ENCODE results near the gene HDAC9. TPM values are rescaled to one million over a fixed set of nuclear protein-coding genes. Genes with fewer than 3 reads are reported as not detected.
A peak's percentile ranks its signal among the peaks of the same experiment; 100 is the strongest.

Gene HDAC9
- total and polyA plus RNA-seq, 7 experiments from 2014 or later: 0.08 to 32.1 (median 0.30) TPM

DNA sequence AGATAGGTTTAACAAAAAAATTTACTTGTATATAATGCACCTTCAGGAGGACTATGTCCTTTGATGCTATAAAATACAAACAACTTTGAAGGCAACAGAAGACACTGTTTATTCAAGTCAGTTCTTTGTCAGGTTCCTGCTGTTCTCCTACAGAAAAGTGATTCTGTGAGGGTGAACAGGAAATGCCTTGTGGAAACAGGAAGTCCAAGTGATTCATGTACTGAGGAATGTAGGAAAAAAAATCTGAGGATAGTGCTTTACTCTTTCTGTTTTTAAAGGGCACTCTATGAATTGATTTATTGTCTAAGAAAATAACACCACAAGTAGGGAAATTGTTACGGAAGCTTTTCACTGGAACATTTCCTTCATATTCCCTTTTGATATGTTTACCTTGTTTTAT is 171.9 kb downstream of the HDAC9 start:
- Histone ChIP-seq H3K27ac (ENCODE audit: low read depth, low read length) (no peak overlapping the region), H3K4me3 (ENCODE audit: low read length) (no peak overlapping the region), H3K36me3 (ENCODE audit: control insufficient read depth in 2 of 3, insufficient read depth in 3 of 3, low read length in 3 of 3) (no peaks in the 10 kb centered on the region), H3K4me1 (ENCODE audit: control insufficient read depth in 2 of 2, insufficient read depth in 2 of 2, low read length in 2 of 2) (no peaks in the 10 kb centered on the region), H3K27me3 (ENCODE audit: control insufficient read depth in 2 of 2, insufficient read depth in 2 of 2, low read length in 2 of 2) (no peaks in the 10 kb centered on the region), H3K9me3 (ENCODE audit: control insufficient read depth in 2 of 3, low read length in 3 of 3) (no peaks in the 10 kb centered on the region)
- Mint-ChIP-seq H3K4me1 (peaks cover 0 to 5% (median 0%) of the 10 kb centered on the region in 7 donors), H3K36me3 (no peaks in the 10 kb centered on the region), H3K9me3 (peaks cover 0 to 5% (median 0%) of the 10 kb centered on the region in 11 donors), H3K27me3 (no peaks in the 10 kb centered on the region), H3K4me3 (no peak overlapping the region), H3K27ac (no peak overlapping the region)
- POLR2A ChIA-PET: interaction anchor here (0.6 kb wide), 1 partner anchor 25 kb away, joined by 3 read pairs; no protein-coding TSS in a partner anchor
- no peak for DNase-seq
- CTCF ChIA-PET: no interaction called here
- intact Hi-C loops (cut with micrococcal nuclease): loop anchor here in 1 of 2 donors (10.0 kb wide), 1 partner anchor 997 kb away; no protein-coding TSS in a partner anchor
- no peak for ATAC-seq

DNA sequence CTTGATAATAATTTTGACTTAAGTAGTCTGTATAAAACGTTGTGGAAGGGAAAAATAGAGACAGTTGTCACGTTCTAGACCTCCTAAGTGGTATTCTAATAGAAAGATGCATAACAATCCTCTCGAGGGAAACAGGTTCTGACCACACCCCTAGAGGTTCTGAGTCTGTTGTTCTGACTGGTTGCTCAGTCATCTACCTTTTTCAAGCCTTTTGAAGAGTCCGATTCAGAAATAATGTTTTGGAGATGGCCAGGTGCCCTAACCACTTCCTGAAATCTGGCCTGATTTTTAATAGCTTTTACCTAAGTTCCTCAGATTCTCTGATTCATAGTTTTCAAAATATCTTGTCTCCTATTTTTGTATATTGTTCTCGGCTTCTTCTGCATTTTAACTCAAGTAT is 175.6 kb downstream of the HDAC9 start:
- H3K4me1 ChIP-seq (ENCODE audit: control insufficient read depth in 2 of 2, insufficient read depth in 2 of 2, low read length in 2 of 2): no peaks in the 10 kb centered on the region
- Mint-ChIP-seq H3K36me3 (no peaks in the 10 kb centered on the region), H3K27me3 (no peaks in the 10 kb centered on the region), H3K9me3 (peaks cover 0 to 9% (median 0%) of the 10 kb centered on the region in 11 donors), H3K4me1 (peaks cover 0 to 1% (median 0%) of the 10 kb centered on the region in 7 donors), H3K27ac (no peak overlapping the region), H3K4me3 (no peak overlapping the region)
- no peak overlapping the region for H3K27ac ChIP-seq (ENCODE audit: low read depth, low read length)
- ChIA-PET CTCF (no interaction called here), POLR2A (no interaction called here)
- ATAC-seq (no peak), DNase-seq (no peak)
- no peaks in the 10 kb centered on the region for H3K9me3 ChIP-seq (ENCODE audit: control insufficient read depth in 2 of 3, low read length in 3 of 3)
- no peaks in the 10 kb centered on the region for H3K36me3 ChIP-seq (ENCODE audit: control insufficient read depth in 2 of 3, insufficient read depth in 3 of 3, low read length in 3 of 3)
- no peak overlapping the region for H3K4me3 ChIP-seq (ENCODE audit: low read length)
- intact Hi-C loops (cut with micrococcal nuclease): no loop called here
- H3K27me3 ChIP-seq (ENCODE audit: control insufficient read depth in 2 of 2, insufficient read depth in 2 of 2, low read length in 2 of 2): no peaks in the 10 kb centered on the region

- no peak overlapping the region for H3K4me3 ChIP-seq (ENCODE audit: low read length)
- no peaks in the 10 kb centered on the region for H3K36me3 Mint-ChIP-seq
- H3K9me3 ChIP-seq (ENCODE audit: control insufficient read depth in 2 of 3, low read length in 3 of 3): no peaks in the 10 kb centered on the region
- H3K4me1 Mint-ChIP-seq: no peaks in the 10 kb centered on the region
- intact Hi-C loops (cut with micrococcal nuclease): no loop called here
- no peak overlapping the region for H3K4me3 Mint-ChIP-seq
- ATAC-seq (no peak), DNase-seq (no peak)
- CTCF ChIA-PET: no interaction called here
- H3K27ac ChIP-seq (ENCODE audit: low read depth, low read length): no peak overlapping the region
- no peaks in the 10 kb centered on the region for H3K27me3 Mint-ChIP-seq
- no peaks in the 10 kb centered on the region for H3K4me1 ChIP-seq (ENCODE audit: control insufficient read depth in 2 of 2, insufficient read depth in 2 of 2, low read length in 2 of 2)
- H3K9me3 Mint-ChIP-seq: peaks cover 0 to 9% (median 0%) of the 10 kb centered on the region in 11 donors
- H3K36me3 ChIP-seq (ENCODE audit: control insufficient read depth in 2 of 3, insufficient read depth in 3 of 3, low read length in 3 of 3): no peaks in the 10 kb centered on the region
- POLR2A ChIA-PET: no interaction called here
- no peak overlapping the region for H3K27ac Mint-ChIP-seq
- H3K27me3 ChIP-seq (ENCODE audit: control insufficient read depth in 2 of 2, insufficient read depth in 2 of 2, low read length in 2 of 2): no peaks in the 10 kb centered on the region
These were observed 180.0 kb downstream of the HDAC9 start for GRCh38 chr7:18675579-18675978.

DNA sequence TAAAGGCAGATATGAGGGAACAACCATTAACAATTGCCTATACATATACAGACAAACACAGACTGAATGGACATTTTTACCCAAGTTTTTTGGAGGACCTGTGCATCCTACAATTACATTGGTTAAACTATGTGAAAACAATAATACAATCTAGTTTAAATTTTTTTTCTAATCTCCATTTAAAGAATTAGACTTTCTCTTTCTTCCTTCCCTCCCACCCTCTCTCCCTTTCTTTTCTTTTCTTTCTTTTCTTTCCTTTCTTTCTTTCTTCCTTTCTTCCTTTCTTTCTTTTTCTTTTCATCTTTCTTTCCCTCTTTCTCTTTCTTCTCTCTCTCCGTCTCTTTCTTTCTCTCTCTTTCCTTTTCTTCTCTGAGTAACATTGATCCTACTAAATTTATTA is 183.7 kb downstream of the HDAC9 start:
- peaks cover 0 to 4% (median 0%) of the 10 kb centered on the region in 11 donors for H3K9me3 Mint-ChIP-seq
- Histone ChIP-seq H3K9me3 (ENCODE audit: control insufficient read depth in 2 of 3, low read length in 3 of 3) (no peaks in the 10 kb centered on the region), H3K36me3 (ENCODE audit: control insufficient read depth in 2 of 3, insufficient read depth in 3 of 3, low read length in 3 of 3) (no peaks in the 10 kb centered on the region), H3K4me3 (ENCODE audit: low read length) (no peak overlapping the region), H3K4me1 (ENCODE audit: control insufficient read depth in 2 of 2, insufficient read depth in 2 of 2, low read length in 2 of 2) (no peaks in the 10 kb centered on the region), H3K27ac (ENCODE audit: low read depth, low read length) (no peak overlapping the region), H3K27me3 (ENCODE audit: control insufficient read depth in 2 of 2, insufficient read depth in 2 of 2, low read length in 2 of 2) (no peaks in the 10 kb centered on the region)
- no peak overlapping the region for H3K4me3 Mint-ChIP-seq
- no peaks in the 10 kb centered on the region for H3K36me3 Mint-ChIP-seq
- H3K27me3 Mint-ChIP-seq: no peaks in the 10 kb centered on the region
- ATAC-seq (no peak), DNase-seq (no peak)
- CTCF ChIA-PET: no interaction called here
- H3K4me1 Mint-ChIP-seq: no peaks in the 10 kb centered on the region
- POLR2A ChIA-PET: no interaction called here
- intact Hi-C loops (cut with micrococcal nuclease): no loop called here
- H3K27ac Mint-ChIP-seq: no peak overlapping the region

DNA sequence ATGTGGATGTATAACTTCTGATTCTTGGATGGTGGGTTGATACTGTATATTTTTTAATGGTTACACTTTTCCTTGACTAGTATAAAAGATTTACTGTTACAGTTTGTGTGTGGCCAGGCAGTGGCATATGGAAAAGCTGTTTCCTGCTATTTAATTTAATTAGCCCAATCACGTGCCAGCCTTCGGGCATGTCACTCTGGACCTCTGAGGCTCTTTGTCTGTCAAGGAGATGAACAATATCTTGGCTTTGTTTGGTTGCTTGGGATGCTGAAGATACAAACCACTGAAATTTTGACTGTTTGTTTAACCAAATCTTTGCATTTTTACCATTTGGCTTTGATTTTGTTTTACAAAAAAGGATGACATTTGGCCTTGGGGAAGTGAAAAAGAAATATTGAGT is 185.0 kb downstream of the HDAC9 start:
- no peaks in the 10 kb centered on the region for H3K36me3 Mint-ChIP-seq
- H3K27ac Mint-ChIP-seq: no peak overlapping the region
- no peak for ATAC-seq
- Histone ChIP-seq H3K4me1 (ENCODE audit: control insufficient read depth in 2 of 2, insufficient read depth in 2 of 2, low read length in 2 of 2) (no peaks in the 10 kb centered on the region), H3K4me3 (ENCODE audit: low read length) (no peak overlapping the region), H3K27me3 (ENCODE audit: control insufficient read depth in 2 of 2, insufficient read depth in 2 of 2, low read length in 2 of 2) (no peaks in the 10 kb centered on the region), H3K27ac (ENCODE audit: low read depth, low read length) (no peak overlapping the region), H3K36me3 (ENCODE audit: control insufficient read depth in 2 of 3, insufficient read depth in 3 of 3, low read length in 3 of 3) (no peaks in the 10 kb centered on the region), H3K9me3 (ENCODE audit: control insufficient read depth in 2 of 3, low read length in 3 of 3) (no peaks in the 10 kb centered on the region)
- intact Hi-C loops (cut with micrococcal nuclease): loop anchor here in 1 of 2 donors (10.0 kb wide), 1 partner anchor 374 kb away; no protein-coding TSS in a partner anchor
- H3K9me3 Mint-ChIP-seq: peaks cover 0 to 5% (median 0%) of the 10 kb centered on the region in 11 donors
- ChIA-PET POLR2A (no interaction called here), CTCF (no interaction called here)
- DNase-seq: no peak
- H3K4me1 Mint-ChIP-seq: peaks cover 0 to 4% (median 0%) of the 10 kb centered on the region in 7 donors
- no peaks in the 10 kb centered on the region for H3K27me3 Mint-ChIP-seq
- H3K4me3 Mint-ChIP-seq: no peak overlapping the region

- DNase-seq (no peak), ATAC-seq (no peak)
- H3K9me3 ChIP-seq (ENCODE audit: control insufficient read depth in 2 of 3, low read length in 3 of 3): no peaks in the 10 kb centered on the region
- ChIA-PET POLR2A (no interaction called here), CTCF (no interaction called here)
- intact Hi-C loops (cut with micrococcal nuclease): loop anchor here in 1 of 2 donors (10.0 kb wide), 1 partner anchor 370 kb away; no protein-coding TSS in a partner anchor
- no peaks in the 10 kb centered on the region for H3K4me1 ChIP-seq (ENCODE audit: control insufficient read depth in 2 of 2, insufficient read depth in 2 of 2, low read length in 2 of 2)
- Mint-ChIP-seq H3K27ac (no peak overlapping the region), H3K4me1 (peaks cover 0 to 4% (median 0%) of the 10 kb centered on the region in 7 donors), H3K4me3 (peak overlapping the region in 1 of 10 donors; percentile 41), H3K36me3 (no peaks in the 10 kb centered on the region), H3K9me3 (peaks cover 0 to 5% (median 0%) of the 10 kb centered on the region in 11 donors), H3K27me3 (no peaks in the 10 kb centered on the region)
- H3K36me3 ChIP-seq (ENCODE audit: control insufficient read depth in 2 of 3, insufficient read depth in 3 of 3, low read length in 3 of 3): no peaks in the 10 kb centered on the region
- no peak overlapping the region for H3K27ac ChIP-seq (ENCODE audit: low read depth, low read length)
- no peaks in the 10 kb centered on the region for H3K27me3 ChIP-seq (ENCODE audit: control insufficient read depth in 2 of 2, insufficient read depth in 2 of 2, low read length in 2 of 2)
- no peak overlapping the region for H3K4me3 ChIP-seq (ENCODE audit: low read length)
These were observed 189.4 kb downstream of the HDAC9 start for GRCh38 chr7:18684916-18685315.

- H3K27ac ChIP-seq (ENCODE audit: low read depth, low read length): no peak overlapping the region
- H3K4me3 ChIP-seq (ENCODE audit: low read length): no peak overlapping the region
- no peaks in the 10 kb centered on the region for H3K27me3 Mint-ChIP-seq
- no peaks in the 10 kb centered on the region for H3K4me1 ChIP-seq (ENCODE audit: control insufficient read depth in 2 of 2, insufficient read depth in 2 of 2, low read length in 2 of 2)
- CTCF ChIA-PET: no interaction called here
- no peaks in the 10 kb centered on the region for H3K36me3 Mint-ChIP-seq
- ATAC-seq: no peak
- no peak overlapping the region for H3K4me3 Mint-ChIP-seq
- POLR2A ChIA-PET: no interaction called here
- H3K27ac Mint-ChIP-seq: no peak overlapping the region
- H3K9me3 ChIP-seq (ENCODE audit: control insufficient read depth in 2 of 3, low read length in 3 of 3): no peaks in the 10 kb centered on the region
- DNase-seq: no peak
- peaks cover 0 to 5% (median 0%) of the 10 kb centered on the region in 11 donors for H3K9me3 Mint-ChIP-seq
- no peaks in the 10 kb centered on the region for H3K27me3 ChIP-seq (ENCODE audit: control insufficient read depth in 2 of 2, insufficient read depth in 2 of 2, low read length in 2 of 2)
- no peaks in the 10 kb centered on the region for H3K36me3 ChIP-seq (ENCODE audit: control insufficient read depth in 2 of 3, insufficient read depth in 3 of 3, low read length in 3 of 3)
- intact Hi-C loops (cut with micrococcal nuclease): loop anchor here in 1 of 2 donors (10.0 kb wide), 1 partner anchor 369 kb away; no protein-coding TSS in a partner anchor
- H3K4me1 Mint-ChIP-seq: peaks cover 0 to 4% (median 0%) of the 10 kb centered on the region in 7 donors
These were observed 190.4 kb downstream of the HDAC9 start for GRCh38 chr7:18685971-18686370.
